OCI-LY1 (cell line): ENCODE results near the gene ST8SIA1.

Experiments used
- H2AFZ ChIP-seq: fragments of 200-600 bp; sonication (generic), shearing (Covaris generic); 2 replicates; pipeline ENCODE4 v1.6.0; 2014; ENCODE audit warnings: antibody characterized with exemption, mild to moderate bottlenecking, low read length
- H3F3A ChIP-seq: fragments of 200-600 bp; sonication (generic), shearing (Covaris generic); 2 replicates; pipeline ENCODE4 v1.6.0; 2014; ENCODE audit warnings: mild to moderate bottlenecking, antibody characterized with exemption, low read length, moderate library complexity; ENCODE audit not compliant: insufficient read depth
- H3K27ac ChIP-seq: fragments of 200-600 bp; sonication (generic); 2 replicates; pipeline ENCODE4 v1.5.1; 2014; ENCODE audit warnings: low read length, mixed run types, mild to moderate bottlenecking, low read depth; ENCODE audit not compliant: poor library complexity, severe bottlenecking
- H3K27me3 ChIP-seq: fragments of 200-600 bp; sonication (generic); 2 replicates; pipeline ENCODE4 v1.6.0; 2014; ENCODE audit warnings: antibody characterized with exemption, mild to moderate bottlenecking, low read length, moderate library complexity; ENCODE audit not compliant: insufficient read depth
- H3K36me3 ChIP-seq: fragments of 200-600 bp; sonication (generic); 2 replicates; pipeline ENCODE4 v1.6.1; 2014; ENCODE audit warnings: mild to moderate bottlenecking, antibody characterized with exemption, low read length, moderate library complexity, mixed read lengths; ENCODE audit not compliant: insufficient read depth
- H3K4me1 ChIP-seq: fragments of 200-600 bp; sonication (generic); 2 replicates; pipeline ENCODE4 v1.5.1; 2014; ENCODE audit warnings: mild to moderate bottlenecking, low read length, moderate library complexity; ENCODE audit not compliant: insufficient read depth, severe bottlenecking
- H3K4me2 ChIP-seq: fragments of 200-600 bp; sonication (generic), shearing (Covaris generic); 2 replicates; pipeline ENCODE4 v1.6.1; 2014; ENCODE audit warnings: low read length
- H3K4me3 ChIP-seq: fragments of 200-600 bp; sonication (generic); 2 replicates; pipeline ENCODE4 v1.5.1; 2014; ENCODE audit warnings: low read length, low read depth, mild to moderate bottlenecking, mixed read lengths; ENCODE audit not compliant: poor library complexity, severe bottlenecking
- H3K79me2 ChIP-seq: fragments of 200-600 bp; shearing (Covaris generic); 2 replicates; pipeline ENCODE4 v1.6.1; 2016; ENCODE audit warnings: mixed run types, low read length, mixed read lengths; ENCODE audit not compliant: insufficient read depth
- H3K9ac ChIP-seq: fragments of 200-600 bp; sonication (generic), shearing (Covaris generic); 2 replicates; pipeline ENCODE4 v1.6.1; 2014; ENCODE audit warnings: mild to moderate bottlenecking, low read length, mixed read lengths
- H3K9me2 ChIP-seq: fragments of 200-600 bp; sonication (generic), shearing (Covaris generic); 2 replicates; pipeline ENCODE4 v1.6.1; 2014; ENCODE audit warnings: low read depth, mild to moderate bottlenecking, low read length, mixed read lengths
- H3K9me3 ChIP-seq: fragments of 200-600 bp; shearing (Covaris generic); 2 replicates; pipeline ENCODE4 v1.6.1; 2014; ENCODE audit warnings: low read length, mixed read lengths
- H4K20me1 ChIP-seq: fragments of 200-600 bp; sonication (generic), shearing (Covaris generic); 2 replicates; pipeline ENCODE4 v1.6.0; 2016; ENCODE audit warnings: mild to moderate bottlenecking, low read length; ENCODE audit not compliant: insufficient read depth
- EZH2 ChIP-seq: fragments of 200-600 bp; sonication (generic), shearing (Covaris generic); IDR thresholded peaks from 2 replicates; pipeline ENCODE4 v1.8.0; 2017; ENCODE audit warnings: borderline replicate concordance, mixed run types, mild to moderate bottlenecking, antibody characterized with exemption, low read length, moderate library complexity, mixed read lengths
- TF ChIP-seq, protein P1 (sequence below): fragments of 200-600 bp; sonication (generic), shearing (Covaris generic); IDR thresholded peaks from 2 replicates; pipeline ENCODE4 v1.5.1; 2017; ENCODE audit warnings: mild to moderate bottlenecking, antibody characterized with exemption, low read length, moderate library complexity, mixed read lengths

ST8SIA1 gene

DNA sequence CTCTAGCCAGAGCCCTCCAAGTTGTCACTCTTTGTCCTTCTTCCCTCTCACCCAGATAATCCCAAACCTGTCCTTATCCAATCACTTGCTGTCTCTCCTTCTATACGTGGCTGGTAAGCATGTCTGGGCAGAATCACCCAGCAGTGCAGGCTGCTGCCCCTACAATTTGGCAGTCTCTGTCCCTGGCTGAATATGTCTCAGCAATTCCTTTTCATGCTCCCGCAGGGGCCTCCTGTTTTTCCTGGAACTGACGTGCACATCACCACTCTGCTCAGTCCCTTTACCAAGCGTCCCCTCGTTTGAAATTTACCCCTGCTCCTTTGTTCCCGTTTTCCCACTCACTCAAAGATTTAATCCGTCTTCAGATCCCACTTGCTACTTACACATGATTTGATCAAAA is 80.0 kb downstream of the ST8SIA1 start:
- no peak overlapping the region for H3K4me3 ChIP-seq
- H3K79me2 ChIP-seq = no peaks in the 10 kb centered on the region
- H3K36me3 ChIP-seq = no peaks in the 10 kb centered on the region
- no peak overlapping the region for H3K4me2 ChIP-seq
- H3K27ac ChIP-seq = no peak overlapping the region
- H3K9ac ChIP-seq = no peak overlapping the region
- no peaks in the 10 kb centered on the region for H4K20me1 ChIP-seq
- H3K27me3 ChIP-seq = no peaks in the 10 kb centered on the region
- no peaks in the 10 kb centered on the region for H3K9me2 ChIP-seq
- no peaks in the 10 kb centered on the region for H3K4me1 ChIP-seq
- no peaks in the 10 kb centered on the region for H3F3A ChIP-seq
- H2AFZ ChIP-seq = no peak overlapping the region
- TF ChIP-seq, protein P1, sequence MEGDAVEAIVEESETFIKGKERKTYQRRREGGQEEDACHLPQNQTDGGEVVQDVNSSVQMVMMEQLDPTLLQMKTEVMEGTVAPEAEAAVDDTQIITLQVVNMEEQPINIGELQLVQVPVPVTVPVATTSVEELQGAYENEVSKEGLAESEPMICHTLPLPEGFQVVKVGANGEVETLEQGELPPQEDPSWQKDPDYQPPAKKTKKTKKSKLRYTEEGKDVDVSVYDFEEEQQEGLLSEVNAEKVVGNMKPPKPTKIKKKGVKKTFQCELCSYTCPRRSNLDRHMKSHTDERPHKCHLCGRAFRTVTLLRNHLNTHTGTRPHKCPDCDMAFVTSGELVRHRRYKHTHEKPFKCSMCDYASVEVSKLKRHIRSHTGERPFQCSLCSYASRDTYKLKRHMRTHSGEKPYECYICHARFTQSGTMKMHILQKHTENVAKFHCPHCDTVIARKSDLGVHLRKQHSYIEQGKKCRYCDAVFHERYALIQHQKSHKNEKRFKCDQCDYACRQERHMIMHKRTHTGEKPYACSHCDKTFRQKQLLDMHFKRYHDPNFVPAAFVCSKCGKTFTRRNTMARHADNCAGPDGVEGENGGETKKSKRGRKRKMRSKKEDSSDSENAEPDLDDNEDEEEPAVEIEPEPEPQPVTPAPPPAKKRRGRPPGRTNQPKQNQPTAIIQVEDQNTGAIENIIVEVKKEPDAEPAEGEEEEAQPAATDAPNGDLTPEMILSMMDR = no peak
- no peak for TF ChIP-seq EZH2
- H3K9me3 ChIP-seq = no peaks in the 10 kb centered on the region

DNA sequence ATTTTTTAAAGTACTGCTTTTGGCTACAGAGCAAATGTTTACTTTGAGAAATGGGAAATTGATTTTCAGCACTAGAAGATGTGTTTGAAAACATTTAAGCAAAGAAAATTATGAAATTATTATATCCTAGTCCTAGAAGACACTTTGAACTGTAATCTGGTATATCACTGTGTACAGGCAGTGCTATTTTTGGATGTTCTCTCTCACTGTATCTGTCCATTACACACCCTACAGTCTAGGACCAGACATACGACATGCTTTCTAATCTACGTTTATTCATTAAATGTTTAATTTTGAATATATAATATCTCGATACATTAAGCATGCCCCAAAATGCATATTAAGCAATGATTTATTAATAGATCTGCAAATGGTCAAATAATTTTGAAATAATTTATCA is 82.5 kb downstream of the ST8SIA1 start:
- H3K27me3 ChIP-seq = no peaks in the 10 kb centered on the region
- no peaks in the 10 kb centered on the region for H3F3A ChIP-seq
- TF ChIP-seq, protein P1 = no peak
- TF ChIP-seq EZH2 = no peak
- no peak overlapping the region for H2AFZ ChIP-seq
- no peaks in the 10 kb centered on the region for H3K79me2 ChIP-seq
- H3K9me3 ChIP-seq = no peaks in the 10 kb centered on the region
- no peak overlapping the region for H3K9ac ChIP-seq
- no peak overlapping the region for H3K4me3 ChIP-seq
- H3K27ac ChIP-seq = no peak overlapping the region
- no peaks in the 10 kb centered on the region for H3K36me3 ChIP-seq
- no peaks in the 10 kb centered on the region for H3K4me1 ChIP-seq
- no peaks in the 10 kb centered on the region for H4K20me1 ChIP-seq
- no peaks in the 10 kb centered on the region for H3K9me2 ChIP-seq
- no peak overlapping the region for H3K4me2 ChIP-seq

DNA sequence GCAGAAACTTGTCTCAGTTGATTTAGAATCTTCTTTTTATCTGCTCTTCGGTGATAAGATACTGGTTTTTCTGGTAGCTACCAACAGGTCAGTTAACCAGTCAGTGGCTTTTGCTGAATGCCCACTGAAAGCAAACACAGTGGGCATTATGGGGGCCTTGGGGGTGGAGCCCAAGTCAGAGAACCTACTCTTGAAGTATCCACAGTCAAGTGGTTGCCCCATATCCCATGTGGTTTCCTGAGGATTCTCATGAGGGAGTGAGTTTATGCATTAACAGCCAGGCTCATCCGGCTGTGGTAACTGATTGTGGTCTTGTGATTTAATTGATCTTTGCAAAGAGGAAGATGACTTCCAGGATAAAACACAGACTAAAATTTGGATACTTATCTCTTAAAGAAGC is 83.7 kb downstream of the ST8SIA1 start:
- H3K36me3 ChIP-seq = no peaks in the 10 kb centered on the region
- H2AFZ ChIP-seq = no peak overlapping the region
- H3K79me2 ChIP-seq = no peaks in the 10 kb centered on the region
- no peaks in the 10 kb centered on the region for H3K4me1 ChIP-seq
- no peaks in the 10 kb centered on the region for H3K9me2 ChIP-seq
- no peak for TF ChIP-seq EZH2
- TF ChIP-seq, protein P1 = no peak
- H3K27me3 ChIP-seq = no peaks in the 10 kb centered on the region
- H4K20me1 ChIP-seq = no peaks in the 10 kb centered on the region
- no peak overlapping the region for H3K4me2 ChIP-seq
- no peak overlapping the region for H3K9ac ChIP-seq
- no peak overlapping the region for H3K27ac ChIP-seq
- no peaks in the 10 kb centered on the region for H3F3A ChIP-seq
- H3K4me3 ChIP-seq = no peak overlapping the region
- H3K9me3 ChIP-seq = no peaks in the 10 kb centered on the region
